SIG-M5 treated with dmso at 0.1 percent for 504 hours (cell line): ENCODE data around the gene PIP5KL1.

Experiments
- DNase-seq: peaks from one replicate; lab custom pipeline; 2025; ENCODE audit not compliant: unreplicated experiment; lab: John Stamatoyannopoulos, UW

The PIP5KL1 gene

GRCh38 chr9:127950513-127951289 lies 20.1 kb upstream of the PIP5KL1 start:
- no peak for DNase-seq

DNA sequence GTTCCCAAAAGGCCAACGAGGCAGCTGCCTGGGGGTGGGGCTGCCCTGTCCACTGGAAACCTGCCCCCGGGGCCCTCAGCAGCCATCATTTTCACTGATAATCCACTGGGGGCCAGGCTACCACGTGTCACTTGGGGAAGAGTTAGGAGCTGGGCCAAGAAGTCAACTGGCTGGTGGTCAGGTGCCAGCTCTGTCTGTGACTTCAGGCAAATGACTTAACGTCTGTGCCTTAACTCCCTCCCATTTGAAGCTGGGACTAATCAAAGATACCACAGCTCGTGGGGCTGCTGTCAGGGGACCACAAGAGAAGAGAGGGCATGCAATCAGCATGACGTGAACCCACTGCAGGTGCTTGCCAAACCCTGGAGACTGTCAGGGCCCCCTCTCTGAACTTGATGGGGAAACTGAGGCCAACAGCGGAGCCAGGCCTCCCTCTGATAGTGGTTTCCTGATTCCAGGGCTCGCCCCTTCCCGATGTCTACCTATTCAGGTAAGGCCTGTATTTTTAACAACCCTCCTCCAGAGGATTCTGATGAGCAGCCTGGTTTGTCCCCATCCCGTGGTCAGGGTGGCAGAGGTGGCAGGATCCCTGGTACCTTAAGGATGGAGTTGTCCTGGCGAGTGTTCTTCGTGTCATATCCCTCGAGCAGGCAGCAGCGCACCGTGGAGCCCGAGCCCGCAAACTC lies 19.4 kb upstream of the PIP5KL1 start:
- DNase-seq: no peak

DNA sequence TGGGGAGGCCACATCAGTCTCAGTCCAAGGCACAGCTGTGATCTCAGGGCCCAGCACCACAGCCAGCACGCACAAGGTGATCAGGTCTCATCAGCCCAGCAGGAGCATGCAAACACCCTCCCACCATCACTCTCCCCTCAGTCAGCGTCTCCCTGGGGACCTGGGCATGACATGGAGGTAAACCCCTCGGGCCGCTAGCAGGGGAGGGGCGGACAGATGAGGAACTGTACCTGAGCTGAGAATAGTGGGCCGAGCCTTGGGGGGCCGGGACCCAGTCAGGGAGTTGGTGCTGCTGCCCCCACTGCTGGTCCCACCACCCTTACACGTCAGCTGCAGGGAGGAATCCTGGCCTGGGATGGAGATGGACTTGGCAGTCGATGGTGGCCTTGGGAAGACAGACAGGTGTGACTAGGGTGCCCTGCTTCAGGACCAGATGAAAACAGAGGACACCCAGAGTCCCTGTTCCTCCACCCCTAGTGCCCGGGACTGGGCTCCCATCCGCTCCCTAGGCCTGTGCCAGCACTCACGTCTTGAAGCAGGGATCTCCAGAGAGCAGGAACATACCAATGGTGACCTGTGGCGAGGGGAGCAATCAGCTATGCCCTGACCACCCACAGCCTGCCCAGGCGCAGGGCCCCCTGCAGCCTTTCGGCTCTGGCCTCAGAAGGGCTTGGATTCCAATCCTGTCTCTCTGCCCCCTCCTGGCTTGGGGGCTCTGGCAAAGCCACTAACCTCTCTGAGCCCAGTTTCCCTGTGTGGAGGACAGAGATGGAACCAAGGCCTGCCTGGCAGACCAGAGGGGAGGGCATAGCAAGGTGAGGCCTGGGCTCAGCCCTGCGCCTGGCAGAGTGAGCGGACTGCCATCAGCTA lies 17.5 kb upstream of the PIP5KL1 start:
- no peak for DNase-seq

- no peak for DNase-seq
Observed at GRCh38 chr9:127946728-127947127, 16.2 kb upstream of the PIP5KL1 start.

DNA sequence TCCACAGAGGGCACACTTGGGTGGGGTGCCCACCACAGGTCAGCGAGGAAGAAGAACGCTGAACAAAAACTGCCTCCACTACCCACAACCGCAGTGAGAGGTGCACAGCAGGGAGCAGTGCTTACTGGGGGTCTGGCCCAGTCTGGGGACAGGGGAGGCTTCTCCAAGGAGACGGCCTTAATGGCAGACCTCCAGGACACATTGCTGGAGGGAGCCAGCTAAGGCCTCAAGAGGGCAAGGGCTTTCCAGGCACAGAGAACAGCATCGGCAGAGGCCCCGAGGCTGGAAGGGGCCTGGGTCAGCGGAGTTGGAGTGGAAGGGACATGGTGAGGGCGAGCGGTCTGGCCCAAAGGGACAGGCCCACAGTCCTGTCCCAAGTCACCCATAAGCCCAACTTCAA lies 15.4 kb upstream of the PIP5KL1 start:
- DNase-seq: no peak

DNA sequence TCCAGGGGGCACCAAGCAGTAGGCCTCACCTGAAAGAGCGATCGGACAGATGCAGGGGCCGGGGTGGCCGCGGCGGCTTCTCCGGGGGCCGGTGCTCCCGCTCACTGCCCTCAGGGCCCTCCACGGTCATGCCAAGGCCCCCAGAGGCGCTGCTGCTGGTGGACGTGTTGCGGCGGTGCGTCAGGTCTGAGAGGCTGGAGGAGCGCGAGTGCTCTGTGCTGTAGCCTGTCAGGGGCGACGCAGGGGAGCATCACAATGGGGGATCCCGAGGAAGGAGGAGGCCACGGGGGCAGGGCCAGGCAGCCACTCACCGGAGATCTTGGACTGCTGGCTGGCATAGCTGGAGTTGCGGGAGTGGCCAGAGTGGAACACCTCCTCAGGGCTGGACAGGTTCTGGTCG lies 14.8 kb upstream of the PIP5KL1 start:
- DNase-seq: no peak

- DNase-seq: no peak
Observed at GRCh38 chr9:127944586-127945218, 14.1 kb upstream of the PIP5KL1 start.

GRCh38 chr9:127943731-127944144 lies 13.2 kb upstream of the PIP5KL1 start:
- peak; percentile 76 for DNase-seq

GRCh38 chr9:127943011-127943662 lies 12.6 kb upstream of the PIP5KL1 start:
- DNase-seq: no peak

GRCh38 chr9:127942216-127943010 lies 11.8 kb upstream of the PIP5KL1 start:
- DNase-seq: peak; percentile 42

GRCh38 chr9:127941961-127942215 lies 11.3 kb upstream of the PIP5KL1 start:
- DNase-seq: no peak

DNA sequence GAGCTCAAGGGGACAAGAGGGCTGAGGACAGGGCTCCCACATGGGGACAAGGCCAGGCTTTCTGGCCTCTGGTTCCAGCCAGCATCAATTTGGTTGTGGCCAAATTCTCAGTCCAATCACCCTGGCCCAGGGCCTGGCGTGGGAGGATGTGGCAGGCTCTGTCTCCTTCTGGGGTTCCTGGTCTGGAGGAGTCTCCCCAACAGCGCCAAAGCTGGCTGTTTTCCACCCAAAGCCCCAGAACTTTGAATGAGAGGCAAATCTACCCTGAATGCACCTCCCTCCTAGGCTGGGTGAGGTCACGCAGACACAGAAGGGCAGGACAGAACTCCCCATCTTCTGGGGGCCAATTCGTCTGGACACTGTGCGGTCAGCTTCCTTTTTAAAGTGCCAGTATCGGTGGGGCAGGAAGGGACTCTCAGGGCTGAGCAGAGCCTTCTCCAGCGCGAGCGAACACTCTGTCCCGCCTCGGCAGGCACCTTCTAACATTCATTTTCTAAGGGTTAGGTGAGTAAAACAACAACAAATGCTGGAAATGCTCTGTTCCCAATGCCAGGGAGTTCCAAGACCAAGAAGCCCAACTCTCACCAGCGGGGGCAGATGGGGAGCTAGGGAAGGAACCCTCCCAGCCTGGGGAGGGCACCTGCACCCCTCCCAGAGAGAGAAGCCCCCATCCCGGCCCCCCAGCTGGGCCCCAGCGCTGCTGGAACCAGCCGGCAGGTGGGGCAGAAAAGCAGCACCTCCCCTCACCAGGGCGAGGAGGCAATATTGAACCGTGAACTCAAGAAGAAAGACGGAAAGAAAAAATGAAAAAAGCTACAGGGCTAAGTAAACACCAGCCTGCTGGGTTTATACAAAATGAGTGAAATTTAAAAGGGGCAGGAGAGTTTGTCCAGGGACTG lies 10.7 kb upstream of the PIP5KL1 start:
- no peak for DNase-seq

GRCh38 chr9:127940593-127940992 lies 10.0 kb upstream of the PIP5KL1 start:
- no peak for DNase-seq

- DNase-seq: no peak
Observed at GRCh38 chr9:127938298-127938690, 7.7 kb upstream of the PIP5KL1 start.

DNA sequence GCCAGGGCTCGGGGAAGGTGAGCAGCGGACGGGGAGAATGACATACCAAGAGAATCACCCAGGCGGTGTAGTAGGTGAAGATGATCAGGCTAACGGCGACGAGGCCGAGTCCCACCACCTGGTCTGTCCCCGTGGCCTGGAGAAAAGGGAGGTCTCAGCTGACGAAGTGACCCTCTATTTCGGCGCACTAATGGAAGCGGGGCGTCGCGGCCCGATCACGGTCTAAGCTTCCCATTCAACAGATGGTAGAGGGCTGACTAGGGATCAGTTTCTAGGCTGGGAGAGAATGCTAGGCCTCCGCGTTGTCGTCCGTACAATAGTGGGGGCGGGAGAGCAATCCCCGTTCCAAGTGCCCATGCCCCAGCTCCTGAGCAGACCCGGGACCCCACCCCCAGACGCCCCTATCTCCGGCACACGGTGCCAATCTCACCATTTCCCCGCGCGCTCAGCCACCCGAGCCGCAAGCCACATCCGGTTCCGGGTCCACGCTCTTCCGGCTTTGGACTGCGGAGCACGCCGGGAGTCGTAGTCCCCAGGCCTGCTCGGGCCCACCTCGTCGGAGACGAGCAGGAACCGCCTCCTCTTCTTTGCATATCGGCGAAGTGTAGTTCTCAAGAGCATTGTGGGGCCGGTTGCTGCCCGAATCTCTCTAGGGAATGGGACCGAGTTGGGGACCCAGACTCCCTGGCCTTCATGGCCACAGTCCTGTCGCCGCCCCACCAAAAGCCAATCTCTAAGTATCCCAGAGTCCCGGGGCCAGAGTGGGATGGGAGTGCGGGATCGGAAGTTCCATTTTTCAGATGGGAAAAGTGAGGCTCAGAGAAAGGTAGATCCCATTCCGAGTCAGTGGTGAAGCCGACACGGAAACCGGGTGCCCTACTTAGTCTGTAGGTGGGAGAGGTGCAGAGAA lies 7.1 kb upstream of the PIP5KL1 start, which contains the start of gene DPM2:
Gene DPM2, minus strand, starts transcription at position 467 of the 910 bp plus-strand sequence. Its CDS starts 34 bp downstream, at position 433.
- peak; percentile 81 for DNase-seq

DNA sequence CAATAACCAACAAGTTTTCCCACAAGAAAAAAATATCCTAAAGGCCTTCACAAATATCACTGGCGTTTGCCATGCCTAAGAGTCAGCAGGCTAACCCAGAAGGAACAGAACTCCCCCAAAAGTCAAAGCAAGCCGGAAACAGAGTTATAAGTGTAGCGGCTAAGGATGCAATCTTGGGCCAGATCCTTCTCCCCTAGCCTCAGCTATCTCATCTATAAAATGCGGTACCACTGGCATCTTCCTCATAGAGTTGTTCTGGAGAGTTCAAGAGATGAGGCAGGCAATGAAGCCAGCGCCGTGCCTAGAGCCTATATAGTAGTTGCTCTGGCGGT lies 6.4 kb upstream of the PIP5KL1 start:
- peak; percentile 26 for DNase-seq

DNA sequence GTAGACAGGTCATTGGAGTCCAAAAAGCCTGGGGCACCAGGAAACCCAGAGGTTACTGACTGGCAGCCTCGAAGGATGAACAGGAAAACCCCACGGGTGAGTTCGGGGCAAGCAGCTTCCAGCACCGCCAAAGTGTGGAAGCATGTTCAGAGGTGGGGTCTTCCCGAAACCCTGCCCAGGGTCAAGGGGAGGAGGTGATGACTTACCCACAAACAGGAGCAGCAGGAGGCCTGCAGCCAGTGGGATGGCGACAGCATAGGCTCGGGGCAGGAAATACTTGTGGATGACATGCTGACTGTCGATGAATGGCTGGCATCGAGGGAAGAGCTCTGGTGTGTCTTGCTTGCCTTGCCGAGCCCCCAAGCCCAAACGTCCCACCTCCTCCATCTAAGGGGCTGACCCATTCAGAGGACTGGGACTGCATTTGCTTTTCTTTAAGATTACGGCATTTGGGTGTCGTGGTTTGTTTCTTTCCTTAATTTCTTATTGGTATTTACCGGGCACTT lies 5.8 kb upstream of the PIP5KL1 start:
- no peak for DNase-seq

- DNase-seq: no peak
Observed at GRCh38 chr9:127935765-127936221, 5.2 kb upstream of the PIP5KL1 start.
